ENCODE data around the gene MOCS1.
"Not testable (repeated sequence)": the region's sequence is repeated elsewhere in the genome, so short reads cannot be mapped to it uniquely, and the experiment has no call there.

MOCS1 gene

DNA sequence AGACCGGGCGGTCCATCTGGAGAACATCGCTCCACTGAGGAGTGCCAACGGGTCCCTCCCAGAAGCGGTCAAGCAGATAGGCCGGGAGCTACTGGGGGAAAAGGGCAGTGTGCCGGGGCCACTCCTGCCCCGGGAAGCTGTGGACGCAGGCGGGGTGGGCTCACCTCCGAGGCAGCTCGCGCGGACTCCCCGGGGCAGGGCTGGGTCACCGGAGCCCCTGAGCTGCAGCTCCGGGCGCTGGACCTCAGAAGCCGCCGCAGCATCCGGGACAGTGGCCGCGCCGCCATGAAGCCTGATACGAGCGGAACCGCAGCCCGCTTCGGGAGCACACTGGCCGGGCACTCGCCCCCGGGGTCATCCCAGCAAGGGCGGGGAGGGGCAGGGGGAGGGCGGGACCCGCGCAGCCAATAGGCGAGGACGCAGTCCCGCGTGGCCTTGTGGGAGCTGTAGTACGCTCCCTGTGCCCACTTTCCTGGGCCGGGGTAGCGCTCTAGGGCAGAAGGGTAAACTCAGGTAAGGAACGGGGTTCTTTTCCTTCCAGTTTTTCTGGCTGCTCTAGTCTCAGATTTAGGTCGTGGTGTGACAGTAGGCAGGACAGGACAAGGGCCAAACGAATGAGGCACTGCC is at the start of gene MOCS1:
TSS of gene MOCS1 (minus strand) at position 332 of the 627 bp plus-strand sequence. CDS start at position 287, 45 bp downstream.
- DNase-seq: no peak

DNA sequence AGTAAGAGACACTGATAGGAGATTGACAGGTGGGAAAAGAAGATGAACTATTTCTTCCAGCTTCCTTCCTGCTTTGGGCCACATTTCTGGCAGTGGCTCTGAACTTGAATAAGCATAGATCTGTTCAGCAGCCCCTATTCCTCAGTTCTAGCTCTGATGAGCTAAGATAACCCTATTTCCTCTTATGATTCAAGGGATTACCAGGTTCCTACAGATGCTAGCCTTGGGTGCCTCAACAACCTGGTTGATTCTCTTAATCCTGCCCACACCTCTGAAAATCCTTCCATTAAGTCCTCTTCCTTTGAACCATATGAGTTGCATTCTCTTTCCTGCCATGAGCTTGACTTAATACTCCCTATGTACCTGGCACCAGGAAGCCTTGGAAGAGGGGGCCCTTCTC is 49.8 kb upstream of the MOCS1 start:
- no peak for DNase-seq

GRCh38 chr6:39983193-39983592 is 48.9 kb upstream of the MOCS1 start:
- no peak for DNase-seq

GRCh38 chr6:39982720-39983119 is 48.5 kb upstream of the MOCS1 start:
- no peak for DNase-seq

- DNase-seq: peak; percentile 2
Observed at GRCh38 chr6:39980839-39981580, 46.7 kb upstream of the MOCS1 start.

GRCh38 chr6:39979461-39980328 is 45.4 kb upstream of the MOCS1 start:
- no peak for DNase-seq

- no peak for DNase-seq
Observed at GRCh38 chr6:39978240-39978639, 44.0 kb upstream of the MOCS1 start.

DNA sequence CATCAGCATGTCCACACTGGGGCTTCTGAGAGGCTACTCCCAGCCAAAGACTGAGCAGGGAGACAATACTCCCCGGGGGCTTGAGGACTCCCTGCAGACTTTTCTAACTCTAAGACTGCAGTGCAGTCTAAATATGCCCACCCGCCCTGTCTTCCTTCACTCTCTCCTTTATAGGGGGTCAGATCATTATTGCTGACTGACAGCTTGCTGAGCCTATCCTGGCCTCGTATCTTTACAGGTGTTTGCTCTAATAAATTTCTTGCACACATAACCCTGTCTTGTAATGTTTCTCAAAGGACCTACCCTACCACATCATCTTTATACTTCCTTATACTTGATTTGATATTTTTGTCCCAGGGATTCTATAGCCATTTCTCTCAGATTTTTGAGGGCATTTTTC is 39.4 kb upstream of the MOCS1 start:
- no peak for DNase-seq

- DNase-seq: not testable (repeated sequence)
Observed at GRCh38 chr6:39972717-39973116, 38.5 kb upstream of the MOCS1 start.

DNA sequence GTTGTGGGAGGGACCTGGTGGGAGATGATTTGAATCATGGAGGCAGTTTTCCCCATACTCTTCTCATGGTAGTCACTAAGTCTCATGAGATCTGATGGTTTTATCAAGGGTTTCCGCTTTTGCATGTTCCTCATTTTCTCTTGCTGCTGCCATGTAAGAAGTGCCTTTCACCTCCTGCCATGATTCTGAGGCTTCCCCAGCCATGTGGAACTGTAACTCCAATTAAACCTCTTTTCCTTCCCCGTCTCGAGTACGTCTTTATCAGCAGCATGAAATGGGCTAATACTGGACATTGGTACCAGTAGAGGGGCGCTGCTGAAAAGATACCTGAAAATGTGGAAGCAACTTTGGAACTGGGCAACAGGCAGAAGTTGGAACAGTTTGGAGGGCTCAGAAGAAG is 36.9 kb upstream of the MOCS1 start:
- DNase-seq: not testable (repeated sequence)

DNA sequence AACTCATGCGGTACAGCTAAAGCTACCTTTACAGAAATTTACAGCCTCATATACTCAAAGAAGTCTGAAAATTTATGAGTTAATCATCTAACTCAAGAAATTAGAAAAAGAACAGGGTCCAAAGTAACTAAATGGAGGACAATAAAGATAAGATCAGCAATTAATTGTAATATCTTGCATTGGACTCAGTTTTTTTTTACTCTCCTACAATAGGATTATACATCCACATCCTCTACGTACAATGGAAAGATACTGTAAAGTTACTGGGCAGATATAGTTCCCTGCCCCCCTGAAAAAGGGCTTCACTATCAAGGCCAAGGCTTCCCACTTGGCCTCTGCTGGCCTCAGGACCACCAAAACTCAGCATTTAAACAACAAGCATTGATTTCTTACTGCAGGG is 31.5 kb upstream of the MOCS1 start:
- DNase-seq: no peak

- no peak for DNase-seq
Observed at GRCh38 chr6:39964530-39964929, 30.3 kb upstream of the MOCS1 start.

DNA sequence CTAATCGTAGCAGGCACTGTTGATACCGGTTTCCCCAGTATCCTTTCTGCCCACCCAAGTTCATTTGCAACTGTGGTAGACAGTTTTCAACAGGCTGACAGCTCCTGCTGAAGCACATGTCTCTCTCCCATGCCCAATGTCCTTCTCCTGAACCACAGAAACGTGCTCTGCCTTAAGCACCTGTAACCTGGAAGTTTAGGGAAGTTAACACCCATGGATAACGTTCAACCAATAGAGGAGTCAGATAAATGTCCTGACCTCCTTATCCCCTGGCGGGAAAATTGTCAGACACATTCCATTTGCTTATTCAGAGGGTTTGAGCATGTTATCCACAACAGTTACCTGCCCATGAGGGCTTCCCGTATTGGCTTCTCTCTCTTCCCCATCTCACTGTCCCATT is 29.8 kb upstream of the MOCS1 start:
- DNase-seq: no peak

GRCh38 chr6:39962831-39963230 is 28.6 kb upstream of the MOCS1 start:
- no peak for DNase-seq

GRCh38 chr6:39961178-39961577 is 26.9 kb upstream of the MOCS1 start:
- no peak for DNase-seq

GRCh38 chr6:39958947-39959346 is 24.7 kb upstream of the MOCS1 start:
- no peak for DNase-seq

- DNase-seq: no peak
Observed at GRCh38 chr6:39956936-39957335, 22.7 kb upstream of the MOCS1 start.

DNA sequence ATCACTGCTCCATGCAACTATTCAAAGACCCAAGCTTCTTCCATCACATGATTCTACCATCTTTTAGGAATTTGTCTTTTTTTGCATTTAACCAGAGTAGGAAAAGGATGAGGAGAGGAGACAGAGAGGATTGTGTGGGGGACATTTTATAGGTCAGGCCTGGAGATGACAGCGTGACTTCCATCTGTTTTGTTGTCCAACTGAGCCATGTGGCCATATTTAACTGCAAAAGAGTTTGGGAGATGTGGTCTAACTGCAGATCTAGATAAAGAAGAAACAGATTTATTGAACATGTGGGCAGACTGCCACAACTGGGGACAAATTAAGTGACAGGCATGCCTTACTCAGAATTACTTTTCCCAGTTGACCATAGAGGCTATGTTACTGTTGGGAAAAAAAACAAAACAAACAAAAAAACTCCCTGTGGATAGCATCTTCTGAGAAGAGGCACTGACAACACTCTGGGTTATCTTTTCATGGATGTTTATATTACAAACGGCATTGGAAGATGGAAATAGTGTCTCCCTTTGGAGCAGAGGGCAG is 18.9 kb upstream of the MOCS1 start:
- DNase-seq: no peak

DNA sequence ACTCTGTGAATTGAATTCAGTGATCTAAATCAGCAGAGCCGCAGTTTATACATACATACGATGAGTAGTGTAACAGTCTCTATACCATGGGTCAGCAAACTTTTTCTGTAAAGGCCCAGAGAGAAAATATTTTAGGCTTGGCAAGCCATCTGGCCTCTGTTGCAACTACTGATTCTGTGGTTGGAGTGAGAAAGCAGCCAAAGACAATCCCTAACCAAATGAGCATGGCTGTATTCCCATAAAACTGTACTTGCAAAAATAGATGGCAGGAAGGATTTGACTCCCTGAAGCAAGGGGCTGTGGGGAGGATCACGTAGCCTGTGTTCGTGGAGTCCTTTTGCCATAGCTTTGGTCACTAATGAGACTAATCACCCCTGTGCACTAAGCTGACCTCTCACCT is 17.9 kb upstream of the MOCS1 start:
- DNase-seq: no peak

DNA sequence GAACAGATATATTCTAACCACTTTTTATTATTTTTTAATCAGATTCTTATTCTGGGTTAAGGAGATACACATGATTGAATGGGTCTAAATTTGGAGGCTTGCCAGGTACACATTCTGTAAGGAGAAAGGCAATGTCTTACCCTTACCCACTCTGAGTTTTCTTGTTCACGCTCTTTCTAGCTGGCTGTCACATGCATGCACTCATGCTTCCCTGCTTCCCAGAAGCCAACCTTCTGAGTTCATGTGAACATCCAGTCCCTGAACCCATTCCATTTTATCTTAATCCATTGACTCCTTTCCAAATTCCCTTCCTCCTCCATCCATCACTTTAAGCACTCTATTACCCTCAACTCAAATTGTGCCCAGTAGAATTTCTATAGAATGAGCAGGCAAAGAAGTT is 17.5 kb upstream of the MOCS1 start:
- no peak for DNase-seq

DNA sequence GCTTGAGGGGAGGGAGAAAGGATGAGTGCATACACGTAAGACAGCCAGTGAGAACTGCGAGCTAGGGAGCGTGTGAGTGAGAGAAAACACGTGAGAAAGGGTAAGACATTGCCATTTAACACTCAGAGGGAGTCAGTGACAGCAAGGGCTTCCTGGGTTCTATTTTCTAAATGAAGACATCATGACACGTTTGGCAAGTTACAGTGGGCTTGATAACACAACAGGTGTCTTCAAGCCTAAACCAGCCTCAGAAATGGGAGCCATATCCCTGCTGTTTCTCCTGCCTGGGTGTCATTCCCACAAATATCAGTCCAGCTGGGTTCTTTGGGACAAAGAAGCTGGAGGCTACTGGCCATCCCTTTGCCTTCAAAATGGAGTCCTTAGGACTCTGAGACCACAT is 16.9 kb upstream of the MOCS1 start:
- DNase-seq: no peak

DNA sequence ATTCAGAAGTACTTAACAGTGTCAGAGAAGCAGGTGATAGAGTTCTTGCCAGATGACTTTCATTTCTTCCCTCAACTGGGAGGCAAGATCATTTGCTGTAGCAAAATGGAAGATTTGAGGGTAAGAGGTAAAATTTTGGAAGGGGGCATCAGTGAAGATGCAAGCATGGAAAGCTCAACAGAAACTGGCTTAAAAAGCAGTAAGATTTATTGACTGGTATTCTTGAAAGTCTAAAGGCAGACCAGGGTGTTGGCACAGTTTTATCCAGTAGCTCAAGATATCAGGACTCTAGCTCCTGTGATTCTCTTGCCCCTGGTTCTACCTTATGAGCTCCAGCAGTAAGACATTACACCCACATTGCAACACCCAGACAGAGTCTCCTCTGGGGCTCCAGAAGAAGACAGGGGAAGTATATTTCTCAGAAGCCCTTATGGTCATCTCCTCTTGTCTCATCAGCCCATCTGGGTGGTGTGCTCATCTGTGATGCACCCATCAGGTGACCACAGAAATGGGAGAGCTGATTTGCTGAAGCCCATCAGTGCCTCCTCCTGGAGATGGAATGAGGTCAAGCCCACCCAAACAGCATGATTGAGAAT is 16.0 kb upstream of the MOCS1 start:
- DNase-seq: no peak

DNA sequence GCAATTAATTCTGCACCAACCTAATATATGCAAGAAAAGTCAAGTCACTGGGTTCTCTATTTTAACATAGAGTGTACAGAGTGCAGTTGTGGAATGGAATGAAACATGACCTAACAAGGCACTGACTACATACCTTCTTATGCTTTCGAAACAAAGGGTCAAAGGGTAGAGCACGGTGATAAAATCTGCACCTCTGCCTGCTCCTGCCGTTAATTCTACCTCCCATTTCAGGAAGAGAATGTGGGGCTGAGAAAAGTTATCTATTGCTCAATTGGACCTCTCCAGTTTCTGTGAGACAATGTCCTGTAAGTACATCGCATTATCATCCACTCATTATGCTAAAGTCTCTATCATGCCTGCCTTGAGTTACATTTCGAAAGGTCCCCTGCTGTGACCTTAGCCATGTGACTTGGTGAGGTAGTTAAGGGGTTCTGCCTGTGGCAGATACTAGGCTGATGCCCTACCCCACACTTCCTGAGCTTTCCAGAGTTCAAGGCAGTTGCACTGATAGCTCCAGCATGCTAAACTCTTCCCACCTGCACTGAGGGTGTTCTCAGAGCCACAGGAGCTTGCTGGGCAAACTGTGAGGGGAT is 14.0 kb upstream of the MOCS1 start:
- DNase-seq: no peak
